Calu3 (cell line): Measurements from ENCODE around the gene DAD1. TPM values are rescaled to one million over a fixed set of nuclear protein-coding genes. Genes with fewer than 3 reads are reported as not detected.
A peak's percentile ranks its signal among the peaks of the same experiment; 100 is the strongest.

Experiments used
- BruUV-seq: library from RNA; stranded (reverse); fragments of 400-500 nt; replicated peaks from 2 replicates; lab custom pipeline; 2021; lab: Mats Ljungman, UMichigan
- CTCF ChIA-PET: fragments of 300-600 bp; sonication (Branson Sonifier 250); formaldehyde crosslinking; loops from one replicate; lab custom pipeline; 2022; ENCODE audit warnings: antibody characterized with exemption; lab: Charles Lee
- DNase-seq: peaks from one replicate; pipeline ENCODE4 v3.0.0; 2022
- H3K27ac Mint-ChIP-seq: one replicate; pipeline ENCODE4 v1.8.0; 2022; ENCODE audit warnings: mixed read lengths; ENCODE audit not compliant: unreplicated experiment
- H3K27me3 Mint-ChIP-seq: one replicate; pipeline ENCODE4 v1.8.0; 2022; ENCODE audit warnings: mixed read lengths; ENCODE audit not compliant: unreplicated experiment
- H3K36me3 Mint-ChIP-seq: one replicate; pipeline ENCODE4 v1.8.0; 2022; ENCODE audit warnings: mild to moderate bottlenecking, moderate library complexity, mixed read lengths; ENCODE audit not compliant: insufficient read depth, unreplicated experiment
- H3K4me1 Mint-ChIP-seq: one replicate; pipeline ENCODE4 v1.8.0; 2022; ENCODE audit warnings: mild to moderate bottlenecking, low read depth, mixed read lengths; ENCODE audit not compliant: unreplicated experiment
- H3K4me3 Mint-ChIP-seq: one replicate; pipeline ENCODE4 v1.8.0; 2022; ENCODE audit warnings: mild to moderate bottlenecking, low read depth, moderate library complexity, mixed read lengths; ENCODE audit not compliant: unreplicated experiment
- H3K9me3 Mint-ChIP-seq: one replicate; pipeline ENCODE4 v1.8.0; 2022; ENCODE audit warnings: low read depth, mixed read lengths; ENCODE audit not compliant: unreplicated experiment
- CTCF ChIP-seq: fragments of 200-600 bp; IDR thresholded peaks from one replicate; pipeline ENCODE4 v1.8.0; 2022; ENCODE audit warnings: antibody characterized with exemption; ENCODE audit not compliant: unreplicated experiment
- intact Hi-C: fragments of 100-400 bp; cut with micrococcal nuclease; formaldehyde crosslinking; loops from one replicate; pipeline ENCODE4 v1.10.0; 2022; ENCODE audit not compliant: unreplicated experiment
- total RNA-seq: library from RNA; stranded (reverse); gene quantifications from 2 replicates; pipeline ENCODE4 v1.2.3, GENCODE V29; 2022

DAD1 gene
- total RNA-seq, 1 experiment from 2014 or later: 197 TPM

GRCh38 chr14:22565391-22565945 lies 23.6 kb downstream of the DAD1 start:
- CTCF ChIA-PET: no interaction called here
- Mint-ChIP-seq H3K27ac (no peak overlapping the region), H3K36me3 (peaks cover 40% of the 10 kb centered on the region), H3K27me3 (no peaks in the 10 kb centered on the region), H3K4me3 (no peak overlapping the region), H3K4me1 (peaks cover 40% of the 10 kb centered on the region), H3K9me3 (no peaks in the 10 kb centered on the region)
- intact Hi-C loops: no loop called here
- no peak for DNase-seq
- TF ChIP-seq CTCF: no peak
- BruUV-seq: no TSS peak

DNA sequence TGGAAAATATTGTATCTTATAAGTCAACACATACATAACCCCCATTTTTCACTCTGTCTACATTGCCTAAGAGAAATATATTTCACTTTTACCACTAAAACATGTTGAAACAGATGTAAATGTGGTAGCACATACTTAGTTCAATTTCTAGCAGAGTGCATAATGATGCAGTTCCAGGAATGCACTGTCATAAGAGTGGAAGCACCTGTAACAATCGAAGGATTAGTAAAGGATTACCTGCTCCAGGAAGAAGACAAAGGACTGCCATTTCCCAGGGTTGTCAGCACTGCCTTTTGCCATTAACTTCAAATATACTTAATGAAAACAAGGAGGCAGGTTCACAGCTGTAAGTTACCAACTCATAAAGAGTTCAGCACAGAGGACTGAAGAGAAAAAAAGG lies 24.6 kb downstream of the DAD1 start:
- no peaks in the 10 kb centered on the region for H3K27me3 Mint-ChIP-seq

GRCh38 chr14:22563987-22564386 lies 25.0 kb downstream of the DAD1 start:
- intact Hi-C loops: no loop called here
- peaks cover 35% of the 10 kb centered on the region for H3K36me3 Mint-ChIP-seq

More for the DNA sequence above, 24.6 kb downstream of the DAD1 start:
- peak overlapping the region; percentile 67 for H3K27ac Mint-ChIP-seq
- no peaks in the 10 kb centered on the region for H3K9me3 Mint-ChIP-seq
- BruUV-seq: no TSS peak
- TF ChIP-seq CTCF: no peak
- intact Hi-C loops: no loop called here
- CTCF ChIA-PET: no interaction called here
- no peak for DNase-seq
- peaks cover 38% of the 10 kb centered on the region for H3K36me3 Mint-ChIP-seq
- peaks cover 43% of the 10 kb centered on the region for H3K4me1 Mint-ChIP-seq
- no peak overlapping the region for H3K4me3 Mint-ChIP-seq

DNA sequence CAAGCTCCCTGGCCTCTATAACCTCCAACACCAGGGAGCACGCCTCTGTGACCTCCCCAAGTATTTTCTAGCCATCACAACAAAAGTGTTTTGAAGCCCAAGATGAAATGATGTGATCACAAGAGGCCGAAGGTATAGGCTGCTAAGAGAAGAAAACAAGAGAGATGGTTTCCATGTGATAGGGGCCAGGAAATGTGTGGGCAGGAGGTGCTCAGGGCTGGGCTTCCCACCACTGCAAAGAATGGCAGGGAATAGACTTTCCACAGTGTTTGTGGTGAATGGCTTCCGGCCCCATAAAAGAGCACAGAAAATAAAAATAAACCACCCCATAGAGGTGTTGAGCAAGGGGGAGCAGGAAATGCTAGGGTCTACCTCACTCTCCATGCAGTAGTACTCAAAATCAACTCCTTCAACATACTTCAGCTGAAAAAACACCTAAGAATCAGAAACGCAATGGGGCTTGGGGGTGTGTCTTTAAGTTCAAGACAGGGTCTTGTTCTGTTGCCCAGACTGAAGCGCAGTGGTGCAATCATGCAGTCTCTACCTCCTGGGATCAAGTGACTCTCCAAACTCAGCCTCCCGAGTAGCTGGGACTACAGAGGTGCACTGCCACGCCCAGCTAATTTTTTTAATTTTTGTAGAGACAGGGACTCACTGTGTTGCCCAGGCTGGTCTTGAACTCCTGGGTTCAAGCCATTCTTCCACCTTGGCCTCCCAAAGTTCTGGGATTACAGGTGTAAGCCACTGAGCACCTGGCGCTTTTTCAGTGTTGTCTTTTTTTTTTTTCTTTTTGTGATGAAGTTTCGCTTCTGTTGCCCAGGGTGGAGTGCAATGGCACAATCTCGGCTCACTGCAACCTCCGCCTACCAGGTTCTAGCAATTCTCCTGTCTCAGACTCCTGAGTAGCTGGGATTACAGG lies 27.1 kb downstream of the DAD1 start:
- H3K27ac Mint-ChIP-seq: peak overlapping the region; percentile 71
- no peak for DNase-seq
- peak overlapping the region; percentile 44 for H3K4me3 Mint-ChIP-seq
- no peaks in the 10 kb centered on the region for H3K27me3 Mint-ChIP-seq
- CTCF ChIA-PET: interaction anchor here (0.7 to 1.0 kb wide), 2 partner anchors 91 to 242 kb away, joined by 3 read pairs; no protein-coding TSS in a partner anchor
- BruUV-seq: no TSS peak
- H3K36me3 Mint-ChIP-seq: peaks cover 41% of the 10 kb centered on the region
- no peaks in the 10 kb centered on the region for H3K9me3 Mint-ChIP-seq
- H3K4me1 Mint-ChIP-seq: peaks cover 53% of the 10 kb centered on the region
- TF ChIP-seq CTCF: no peak
- intact Hi-C loops: loop anchor here (2.0 kb wide), 1 partner anchor 171 kb away; no protein-coding TSS in a partner anchor

More at GRCh38 chr14:22563987-22564386, 25.0 kb downstream of the DAD1 start:
- DNase-seq: no peak
- H3K4me1 Mint-ChIP-seq: peaks cover 48% of the 10 kb centered on the region
- CTCF ChIA-PET: no interaction called here
- no peak for TF ChIP-seq CTCF
- no TSS peak for BruUV-seq
- no peaks in the 10 kb centered on the region for H3K27me3 Mint-ChIP-seq
- H3K27ac Mint-ChIP-seq: no peak overlapping the region
- H3K4me3 Mint-ChIP-seq: no peak overlapping the region
- H3K9me3 Mint-ChIP-seq: no peaks in the 10 kb centered on the region
